Measurements from ENCODE around the gene REM2. TPM values are rescaled to one million over a fixed set of nuclear protein-coding genes. Genes with fewer than 3 reads are reported as not detected.

Gene REM2
- total RNA-seq: 1 to 10 TPM in 1 of 4 donors, under 1 TPM in 1, not detected in 2; 0.83 to 1.6 TPM

GRCh38 chr14:22883173-22883976 is at the start of gene REM2:
REM2 (plus strand) TSS chr14:22883222; CDS start chr14:22883288, 66 bp downstream.
- TF ChIP-seq POLR2A (IDR thresholded peaks at IDR 0.05) (no peak), CTCF (IDR thresholded peaks at IDR 0.05) (no peak)
- H3K27me3 ChIP-seq: no peaks in the 10 kb centered on the region
- no peaks in the 10 kb centered on the region for H3K9me3 ChIP-seq
- H3K4me1 ChIP-seq: no peaks in the 10 kb centered on the region
- H3K36me3 ChIP-seq: no peaks in the 10 kb centered on the region
- no peak within 1 kb of the TSS for H3K27ac ChIP-seq
- intact Hi-C loops (cut with DNase I; ENCODE audit: low total_unique reads): no loop called here
- DNase-seq: no peak
- H3K4me3 ChIP-seq: no peak within 1 kb of the TSS

- no peaks in the 10 kb centered on the region for H3K27me3 ChIP-seq
- intact Hi-C loops (cut with DNase I; ENCODE audit: low total_unique reads): no loop called here
- TF ChIP-seq CTCF (IDR thresholded peaks at IDR 0.05): no peak
- DNase-seq: no peak
- H3K27ac ChIP-seq: peak overlapping the region; percentile 96 to 100
- no peak overlapping the region for H3K4me3 ChIP-seq
- H3K4me1 ChIP-seq: peaks cover 0 to 13% of the 10 kb centered on the region in 2 donors
- H3K9me3 ChIP-seq: no peaks in the 10 kb centered on the region
- H3K36me3 ChIP-seq: no peaks in the 10 kb centered on the region
These were observed 47.5 kb upstream of the REM2 start for GRCh38 chr14:22835505-22835904.

GRCh38 chr14:22836301-22837113 is 46.5 kb upstream of the REM2 start, which contains the start of gene MMP14:
MMP14 (plus strand) TSS chr14:22836585; CDS start chr14:22836818, 233 bp downstream.
- Histone ChIP-seq H3K36me3 (no peaks in the 10 kb centered on the region), H3K4me3 (peak within 1 kb of the TSS; percentile 74 to 75), H3K4me1 (peaks cover 0 to 17% of the 10 kb centered on the region in 2 donors), H3K27ac (peak within 1 kb of the TSS; percentile 96 to 100), H3K9me3 (no peaks in the 10 kb centered on the region), H3K27me3 (no peaks in the 10 kb centered on the region)
- TF ChIP-seq POLR2A (IDR thresholded peaks at IDR 0.05): peak; percentile 79 to 85
- peak; percentile 62 to 79 (median 69) for TF ChIP-seq CTCF (IDR thresholded peaks at IDR 0.05)
- peak; percentile 85 to 89 for DNase-seq
- intact Hi-C loops (cut with DNase I; ENCODE audit: low total_unique reads): no loop called here

GRCh38 chr14:22837114-22837749 is 45.8 kb upstream of the REM2 start:
- no peaks in the 10 kb centered on the region for H3K36me3 ChIP-seq
- intact Hi-C loops (cut with DNase I; ENCODE audit: low total_unique reads): no loop called here
- peak overlapping the region; percentile 74 to 75 for H3K4me3 ChIP-seq
- peaks cover 0 to 21% of the 10 kb centered on the region in 2 donors for H3K4me1 ChIP-seq
- peak overlapping the region; percentile 96 to 100 for H3K27ac ChIP-seq
- no peaks in the 10 kb centered on the region for H3K9me3 ChIP-seq
- peak; percentile 66 to 70 for DNase-seq
- no peaks in the 10 kb centered on the region for H3K27me3 ChIP-seq
- TF ChIP-seq CTCF (IDR thresholded peaks at IDR 0.05) (no peak), POLR2A (IDR thresholded peaks at IDR 0.05) (no peak)
